22Rv1 (cell line): Measurements from ENCODE around the gene PTCD2.

Source experiments
- ZFX ChIP-seq: fragments of 450-650 bp; IDR thresholded peaks from 2 replicates; pipeline ENCODE4 v1.6.1; 2017; ENCODE audit warnings: antibody characterized with exemption, borderline replicate concordance
- TF ChIP-seq, protein P1 (sequence below): fragments of 450-650 bp; IDR thresholded peaks from 2 replicates; pipeline ENCODE4 v1.5.1; 2017; ENCODE audit warnings: mild to moderate bottlenecking

DNA sequence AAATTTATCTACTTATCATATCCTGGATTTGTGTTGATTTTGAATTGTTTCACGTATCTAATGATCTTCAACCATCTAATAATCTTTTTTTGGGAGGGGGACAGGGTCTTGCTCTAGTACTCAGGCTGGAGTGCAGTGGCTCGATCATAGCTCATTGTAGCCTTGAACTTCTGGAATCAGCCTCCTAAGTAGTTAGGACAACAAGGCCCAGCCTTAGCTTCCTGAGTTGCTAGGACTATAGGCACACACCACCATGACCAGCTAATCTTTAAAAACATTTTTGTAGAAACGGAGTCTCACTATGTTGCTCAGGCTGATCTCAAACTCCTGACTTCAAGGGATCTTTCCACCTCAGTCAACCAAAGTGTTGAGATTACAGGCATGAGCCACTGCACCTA, 34.8 kb upstream of the PTCD2 start:
- TF ChIP-seq, protein P1, sequence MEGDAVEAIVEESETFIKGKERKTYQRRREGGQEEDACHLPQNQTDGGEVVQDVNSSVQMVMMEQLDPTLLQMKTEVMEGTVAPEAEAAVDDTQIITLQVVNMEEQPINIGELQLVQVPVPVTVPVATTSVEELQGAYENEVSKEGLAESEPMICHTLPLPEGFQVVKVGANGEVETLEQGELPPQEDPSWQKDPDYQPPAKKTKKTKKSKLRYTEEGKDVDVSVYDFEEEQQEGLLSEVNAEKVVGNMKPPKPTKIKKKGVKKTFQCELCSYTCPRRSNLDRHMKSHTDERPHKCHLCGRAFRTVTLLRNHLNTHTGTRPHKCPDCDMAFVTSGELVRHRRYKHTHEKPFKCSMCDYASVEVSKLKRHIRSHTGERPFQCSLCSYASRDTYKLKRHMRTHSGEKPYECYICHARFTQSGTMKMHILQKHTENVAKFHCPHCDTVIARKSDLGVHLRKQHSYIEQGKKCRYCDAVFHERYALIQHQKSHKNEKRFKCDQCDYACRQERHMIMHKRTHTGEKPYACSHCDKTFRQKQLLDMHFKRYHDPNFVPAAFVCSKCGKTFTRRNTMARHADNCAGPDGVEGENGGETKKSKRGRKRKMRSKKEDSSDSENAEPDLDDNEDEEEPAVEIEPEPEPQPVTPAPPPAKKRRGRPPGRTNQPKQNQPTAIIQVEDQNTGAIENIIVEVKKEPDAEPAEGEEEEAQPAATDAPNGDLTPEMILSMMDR, result no peak
- TF ChIP-seq ZFX, result no peak
